Parathyroid adenoma (tissue), 2 donors: ENCODE results near the gene HOXB6.

Experiments
- H2AFZ ChIP-seq: fragments of 300-600 bp; sonication (generic); one replicate; pipeline ENCODE4 v1.7.0; 2017; ENCODE audit warnings: antibody characterized with exemption, mild to moderate bottlenecking
- H3K27ac ChIP-seq: fragments of 300-600 bp; sonication (generic); one replicate; pipeline ENCODE4 v1.7.0; 2017
- H3K27me3 ChIP-seq: fragments of 300-600 bp; sonication (generic); one replicate; pipeline ENCODE4 v1.7.0; 2017; ENCODE audit warnings: low read length; ENCODE audit not compliant: control insufficient read depth, insufficient read depth
- H3K36me3 ChIP-seq: fragments of 300-600 bp; sonication (generic); one replicate; pipeline ENCODE4 v1.7.0; 2017; ENCODE audit warnings: low read length; ENCODE audit not compliant: control insufficient read depth, insufficient read depth
- H3K4me1 ChIP-seq: fragments of 300-600 bp; sonication (generic); one replicate; pipeline ENCODE4 v1.7.0; 2017; ENCODE audit warnings: control low read depth
- H3K4me2 ChIP-seq: fragments of 300-600 bp; sonication (generic); one replicate; pipeline ENCODE4 v1.7.0; 2017; ENCODE audit warnings: low read length
- H3K4me3 ChIP-seq: fragments of 300-600 bp; sonication (generic); one replicate; pipeline ENCODE4 v1.7.0; 2017; ENCODE audit warnings: low read depth, low read length
- H3K79me2 ChIP-seq: fragments of 300-600 bp; sonication (generic); one replicate; pipeline ENCODE4 v1.7.0; 2017; ENCODE audit warnings: control low read depth
- H3K9ac ChIP-seq: fragments of 300-600 bp; sonication (generic); one replicate; pipeline ENCODE4 v1.7.0; 2017; ENCODE audit warnings: mild to moderate bottlenecking
- H3K9me3 ChIP-seq: fragments of 300-600 bp; sonication (generic); one replicate; pipeline ENCODE4 v1.7.0; 2017; ENCODE audit warnings: low read length; ENCODE audit not compliant: control insufficient read depth
- CTCF ChIP-seq: fragments of 300-600 bp; sonication (generic); IDR thresholded peaks from one replicate; pipeline ENCODE4 v1.7.0; 2017; ENCODE audit warnings: antibody characterized with exemption, mild to moderate bottlenecking
- donor health status: primary hyperparathyroidism.

Gene HOXB6

DNA sequence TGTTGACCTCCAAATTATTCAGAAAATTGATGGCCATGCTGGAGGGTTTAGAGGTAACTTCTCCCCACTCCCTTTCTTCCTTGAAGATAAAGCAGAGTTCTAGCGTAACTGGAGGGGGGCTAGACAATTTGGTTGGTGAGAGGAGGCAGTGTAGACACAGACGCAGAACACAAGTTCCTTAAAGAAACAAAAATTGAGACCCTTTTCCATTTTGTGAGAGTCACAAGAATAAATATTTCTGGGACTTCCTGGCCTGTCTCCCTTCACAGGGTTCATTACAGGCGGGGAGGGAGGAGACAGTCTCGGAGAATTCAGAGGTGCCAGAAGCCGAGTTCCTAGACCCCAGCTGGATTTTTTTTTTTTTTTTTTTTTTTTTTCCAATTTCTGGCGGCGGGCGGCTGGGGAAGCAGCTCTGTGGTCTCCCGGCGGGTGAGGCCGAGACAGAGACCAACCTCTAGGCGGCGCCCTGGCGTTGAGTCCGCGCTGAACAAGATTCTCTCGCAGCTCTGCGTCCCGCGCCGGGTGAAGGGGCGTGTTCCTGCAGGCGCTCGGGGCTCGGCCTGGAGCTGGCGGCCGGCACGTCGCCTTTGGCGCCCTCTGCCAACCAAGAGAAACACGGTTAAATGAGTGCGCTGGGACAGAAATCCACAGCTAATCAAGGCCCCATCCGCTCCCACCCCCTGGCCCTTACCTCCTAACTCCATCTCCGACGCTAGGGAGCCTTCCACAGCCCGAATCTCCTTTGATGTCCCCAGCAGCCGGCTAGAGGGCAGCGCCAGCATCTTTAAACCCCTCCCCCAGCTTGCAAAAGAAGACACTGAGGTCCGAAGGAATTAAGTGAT lies 31.6 kb upstream of the HOXB6 start:
- no peaks in the 10 kb centered on the region for H3K36me3 ChIP-seq
- no peak overlapping the region for H3K27ac ChIP-seq
- H3K9ac ChIP-seq, result no peak overlapping the region
- H2AFZ ChIP-seq, result no peak overlapping the region
- H3K9me3 ChIP-seq, result no peaks in the 10 kb centered on the region
- H3K27me3 ChIP-seq, result peaks cover 14% of the 10 kb centered on the region
- H3K79me2 ChIP-seq, result no peaks in the 10 kb centered on the region
- no peak overlapping the region for H3K4me3 ChIP-seq
- no peak for TF ChIP-seq CTCF
- H3K4me1 ChIP-seq, result no peaks in the 10 kb centered on the region
- H3K4me2 ChIP-seq, result no peak overlapping the region

- no peak overlapping the region for H3K27ac ChIP-seq
- peaks cover 16% of the 10 kb centered on the region for H3K27me3 ChIP-seq
- no peak for TF ChIP-seq CTCF
These were observed 29.9 kb upstream of the HOXB6 start for GRCh38 chr17:48634493-48635208.

GRCh38 chr17:48633266-48633677 lies 28.5 kb upstream of the HOXB6 start:
- H3K27ac ChIP-seq, result no peak overlapping the region
- no peaks in the 10 kb centered on the region for H3K9me3 ChIP-seq
- no peak overlapping the region for H3K9ac ChIP-seq

More at GRCh38 chr17:48634493-48635208, 29.9 kb upstream of the HOXB6 start:
- H3K4me3 ChIP-seq, result no peak overlapping the region
- H3K79me2 ChIP-seq, result no peaks in the 10 kb centered on the region
- no peaks in the 10 kb centered on the region for H3K4me1 ChIP-seq
- H2AFZ ChIP-seq, result no peak overlapping the region
- H3K4me2 ChIP-seq, result no peak overlapping the region
- no peak overlapping the region for H3K9ac ChIP-seq
- no peaks in the 10 kb centered on the region for H3K36me3 ChIP-seq
- no peaks in the 10 kb centered on the region for H3K9me3 ChIP-seq

GRCh38 chr17:48632579-48633265 lies 27.9 kb upstream of the HOXB6 start:
- no peak overlapping the region for H3K9ac ChIP-seq
- no peak overlapping the region for H3K4me3 ChIP-seq
- H3K27me3 ChIP-seq, result peaks cover 25% of the 10 kb centered on the region
- no peak for TF ChIP-seq CTCF
- H3K4me2 ChIP-seq, result no peak overlapping the region
- no peak overlapping the region for H2AFZ ChIP-seq
- no peaks in the 10 kb centered on the region for H3K36me3 ChIP-seq
- H3K27ac ChIP-seq, result no peak overlapping the region
- no peaks in the 10 kb centered on the region for H3K9me3 ChIP-seq
- H3K79me2 ChIP-seq, result no peaks in the 10 kb centered on the region
- H3K4me1 ChIP-seq, result no peaks in the 10 kb centered on the region

More at GRCh38 chr17:48633266-48633677, 28.5 kb upstream of the HOXB6 start:
- no peak for TF ChIP-seq CTCF
- Histone ChIP-seq H2AFZ (no peak overlapping the region), H3K79me2 (no peaks in the 10 kb centered on the region), H3K4me1 (no peaks in the 10 kb centered on the region), H3K4me2 (no peak overlapping the region), H3K36me3 (no peaks in the 10 kb centered on the region), H3K4me3 (no peak overlapping the region), H3K27me3 (peaks cover 19% of the 10 kb centered on the region)
